ENCODE data around the gene SLC32A1. TPM values are rescaled to one million over a fixed set of nuclear protein-coding genes. Genes with fewer than 3 reads are reported as not detected.

SLC32A1 gene
- total and polyA plus RNA-seq, 2 of the 4 experiments (the other 2 are of a cell fraction), result not detected

GRCh38 chr20:38725148-38725901, 1.0 kb downstream of the SLC32A1 start:
- ATAC-seq (ENCODE audit: low read depth) (no peak), DNase-seq (no peak)
- H3K4me3 ChIP-seq (ENCODE audit: insufficient read depth, low read depth, low read length), result no peak overlapping the region
- no peak overlapping the region for H2BK20ac ChIP-seq (ENCODE audit: low read depth, low read length)
- H3K79me1 ChIP-seq (ENCODE audit: low read depth in 1 of 2, low read length in 2 of 2), result no peaks in the 10 kb centered on the region
- H4K5ac ChIP-seq (ENCODE audit: low read depth, low read length), result no peak overlapping the region
- peaks cover 6% of the 10 kb centered on the region for H4K20me1 ChIP-seq (ENCODE audit: insufficient read depth, low read length)
- ChIA-PET CTCF (interaction anchor here (0.6 kb wide), 1 partner anchor 14 kb away, joined by 5 read pairs; no protein-coding TSS in a partner anchor), POLR2A (ENCODE audit: unreplicated experiment) (no interaction called here)
- H2BK5ac ChIP-seq (ENCODE audit: low read depth, low read length, poor library complexity, severe bottlenecking), result no peak overlapping the region
- H2BK15ac ChIP-seq (ENCODE audit: low read depth, low read length), result no peak overlapping the region
- peaks cover 10% of the 10 kb centered on the region; the same call in 1 of the 2 replicates for H3K9me3 ChIP-seq (ENCODE audit: control insufficient read depth, insufficient read depth, low read length)
- no peak overlapping the region for H4K8ac ChIP-seq (ENCODE audit: low read depth in 2 of 2, low read length in 2 of 2)
- TF ChIP-seq POLR2A (IDR thresholded peaks at IDR 0.05; ENCODE audit: low read depth, low read length) (no peak), MXI1 (IDR thresholded peaks at IDR 0.05; ENCODE audit: borderline replicate concordance, low read depth, low read length) (no peak), FOS (IDR thresholded peaks at IDR 0.05; ENCODE audit: low read depth, low read length) (no peak), BHLHE40 (IDR thresholded peaks at IDR 0.05; ENCODE audit: low read depth, low read length) (no peak)
- H3K27me3 ChIP-seq (ENCODE audit: control insufficient read depth, insufficient read depth, low read length), result peaks cover 91% of the 10 kb centered on the region
- in situ Hi-C loops (cut with MboI; ENCODE audit: low sequenced_read_pairs) (loop anchor here (25.0 kb wide), 2 partner anchors 112 to 263 kb away; partner anchors contain the start of gene RALGAPB), dilution Hi-C loops (cut with HindIII; ENCODE audit: low sequenced_read_pairs, unreplicated experiment) (no loop called here), intact Hi-C loops (cut with micrococcal nuclease) (no loop called here)
- no peak overlapping the region for H3K27ac ChIP-seq (ENCODE audit: insufficient read depth, low read length)
- H2AFZ ChIP-seq (replicated peaks; ENCODE audit: low read length, poor library complexity), result no peak overlapping the region
- peak overlapping the region; percentile 23 for H2AK9ac ChIP-seq (replicated peaks; ENCODE audit: low read depth, low read length, poor library complexity)
- no peak overlapping the region for H3K56ac ChIP-seq (ENCODE audit: extremely low read depth, insufficient read depth, low read length)
- no peak overlapping the region for H3K9ac ChIP-seq (ENCODE audit: low read depth, low read length)
- H3K14ac ChIP-seq (replicated peaks; ENCODE audit: low read depth, low read length), result no peak overlapping the region
- whole genome bisulfite sequencing, 2 experiments (ENCODE audit: extremely low coverage in 2 of 2, insufficient read length in 1 of 2), result 12% methylated on average over 4 of the region's 35 CpGs; no CpG with 5 or more reads in 1 of the 2 experiments
- H3K4me1 ChIP-seq (ENCODE audit: control insufficient read depth, insufficient read depth, low read length), result no peaks in the 10 kb centered on the region; the same call in 1 of the 2 replicates
- H2AK5ac ChIP-seq (ENCODE audit: low read depth, low read length), result no peak overlapping the region
- BruUV-seq (replicated peaks), result no TSS peak
- H3K9me1 ChIP-seq (ENCODE audit: insufficient read depth, low read length), result no peaks in the 10 kb centered on the region
- no peak overlapping the region for H4K91ac ChIP-seq (ENCODE audit: insufficient read depth, low read depth, low read length)
- H3K36me3 ChIP-seq (ENCODE audit: control insufficient read depth, insufficient read depth, low read length), result no peaks in the 10 kb centered on the region
- H3K4me2 ChIP-seq (ENCODE audit: low read depth, low read length), result no peak overlapping the region
- no peak overlapping the region for H3K23ac ChIP-seq (ENCODE audit: low read depth, low read length)
- no peak overlapping the region for H3K4ac ChIP-seq (ENCODE audit: low read depth, low read length)
- H3K18ac ChIP-seq (ENCODE audit: low read depth, low read length), result no peak overlapping the region
- no peak overlapping the region for H2BK120ac ChIP-seq (ENCODE audit: low read depth, low read length)

Measured in IMR-90 (cell line).